Central memory CD8-positive, alpha-beta T cell (primary cell): Measurements from ENCODE around the gene DCN.

Source experiments
- ATAC-seq: fragments of 150-1000 bp; cut with Tn5 transposase; replicated peaks from 2 replicates; pipeline ENCODE4 v1.10.0; 2022; ENCODE audit warnings: mild to moderate bottlenecking, moderate FRiP score, moderate number of reproducible peaks; ENCODE audit not compliant: poor library complexity, severe bottlenecking; ENCODE audit errors: extremely low read depth
- DNase-seq, 2 donors: peaks; one replicate each; pipeline ENCODE4 v3.0.0; 2021; ENCODE audit warnings: low spot score in 2 of 2
- H3K27ac Mint-ChIP-seq: one replicate; pipeline ENCODE4 v1.8.0; 2022; ENCODE audit warnings: low read depth, mild to moderate bottlenecking, moderate library complexity, mixed read lengths
- H3K27me3 Mint-ChIP-seq: one replicate; pipeline ENCODE4 v1.8.0; 2022; ENCODE audit warnings: mixed read lengths
- H3K36me3 Mint-ChIP-seq: one replicate; pipeline ENCODE4 v1.8.0; 2022; ENCODE audit warnings: mild to moderate bottlenecking, moderate library complexity, mixed read lengths; ENCODE audit not compliant: insufficient read depth
- H3K4me1 Mint-ChIP-seq: one replicate; pipeline ENCODE4 v1.8.0; 2022; ENCODE audit warnings: mixed read lengths
- H3K4me3 Mint-ChIP-seq: one replicate; pipeline ENCODE4 v1.8.0; 2022; ENCODE audit warnings: mild to moderate bottlenecking, moderate library complexity, mixed read lengths
- H3K9me3 Mint-ChIP-seq: one replicate; pipeline ENCODE4 v1.8.0; 2022; ENCODE audit warnings: mixed read lengths

The DCN gene

GRCh38 chr12:91182636-91183455 lies at the start of gene DCN:
TSS of gene DCN (minus strand) at chr12:91182817. CDS start at chr12:91178552, 4,265 bp downstream.
- Mint-ChIP-seq H3K9me3 (no peaks in the 10 kb centered on the region), H3K27me3 (no peaks in the 10 kb centered on the region), H3K27ac (no peak within 1 kb of the TSS), H3K36me3 (no peaks in the 10 kb centered on the region), H3K4me3 (no peak within 1 kb of the TSS), H3K4me1 (no peaks in the 10 kb centered on the region)
- no peak for ATAC-seq
- no peak for DNase-seq

- H3K9me3 Mint-ChIP-seq, result no peaks in the 10 kb centered on the region
- no peaks in the 10 kb centered on the region for H3K4me1 Mint-ChIP-seq
- H3K4me3 Mint-ChIP-seq, result no peak overlapping the region
- H3K36me3 Mint-ChIP-seq, result no peaks in the 10 kb centered on the region
- no peak for ATAC-seq
- DNase-seq, result no peak
- H3K27me3 Mint-ChIP-seq, result peaks cover 7% of the 10 kb centered on the region
- H3K27ac Mint-ChIP-seq, result no peak overlapping the region
Observed at GRCh38 chr12:91230841-91231240, 48.2 kb upstream of the DCN start.

GRCh38 chr12:91226951-91227350 lies 44.3 kb upstream of the DCN start:
- no peak overlapping the region for H3K27ac Mint-ChIP-seq
- no peaks in the 10 kb centered on the region for H3K9me3 Mint-ChIP-seq
- no peak for DNase-seq
- H3K36me3 Mint-ChIP-seq, result no peaks in the 10 kb centered on the region
- no peak for ATAC-seq
- no peak overlapping the region for H3K4me3 Mint-ChIP-seq
- H3K4me1 Mint-ChIP-seq, result no peaks in the 10 kb centered on the region
- peaks cover 7% of the 10 kb centered on the region for H3K27me3 Mint-ChIP-seq

- peaks cover 7% of the 10 kb centered on the region for H3K27me3 Mint-ChIP-seq
- H3K9me3 Mint-ChIP-seq, result no peaks in the 10 kb centered on the region
- no peak for DNase-seq
- ATAC-seq, result no peak
- H3K4me3 Mint-ChIP-seq, result no peak overlapping the region
- no peaks in the 10 kb centered on the region for H3K4me1 Mint-ChIP-seq
- no peak overlapping the region for H3K27ac Mint-ChIP-seq
- no peaks in the 10 kb centered on the region for H3K36me3 Mint-ChIP-seq
Observed at GRCh38 chr12:91225316-91225715, 42.7 kb upstream of the DCN start.

GRCh38 chr12:91224401-91224800 lies 41.8 kb upstream of the DCN start:
- Mint-ChIP-seq H3K9me3 (no peaks in the 10 kb centered on the region), H3K36me3 (no peaks in the 10 kb centered on the region), H3K27me3 (peaks cover 7% of the 10 kb centered on the region), H3K27ac (no peak overlapping the region), H3K4me1 (no peaks in the 10 kb centered on the region), H3K4me3 (no peak overlapping the region)
- no peak for ATAC-seq
- no peak for DNase-seq

- Mint-ChIP-seq H3K9me3 (no peaks in the 10 kb centered on the region), H3K27ac (no peak overlapping the region), H3K4me1 (no peaks in the 10 kb centered on the region), H3K4me3 (no peak overlapping the region), H3K36me3 (peaks cover 1% of the 10 kb centered on the region), H3K27me3 (no peaks in the 10 kb centered on the region)
- no peak for DNase-seq
- ATAC-seq, result no peak
Observed at GRCh38 chr12:91222746-91223145, 40.1 kb upstream of the DCN start.

- H3K36me3 Mint-ChIP-seq, result peaks cover 1% of the 10 kb centered on the region
- no peak for DNase-seq
- no peaks in the 10 kb centered on the region for H3K9me3 Mint-ChIP-seq
- no peaks in the 10 kb centered on the region for H3K4me1 Mint-ChIP-seq
- no peak overlapping the region for H3K27ac Mint-ChIP-seq
- no peak for ATAC-seq
- no peak overlapping the region for H3K4me3 Mint-ChIP-seq
- no peaks in the 10 kb centered on the region for H3K27me3 Mint-ChIP-seq
Observed at GRCh38 chr12:91219919-91220318, 37.3 kb upstream of the DCN start.

GRCh38 chr12:91219511-91219910 lies 36.9 kb upstream of the DCN start:
- Mint-ChIP-seq H3K27me3 (no peaks in the 10 kb centered on the region), H3K27ac (no peak overlapping the region), H3K9me3 (no peaks in the 10 kb centered on the region), H3K4me3 (no peak overlapping the region), H3K4me1 (no peaks in the 10 kb centered on the region), H3K36me3 (peaks cover 1% of the 10 kb centered on the region)
- no peak for DNase-seq
- ATAC-seq, result no peak

GRCh38 chr12:91216871-91217270 lies 34.3 kb upstream of the DCN start:
- H3K27me3 Mint-ChIP-seq, result no peaks in the 10 kb centered on the region
- no peaks in the 10 kb centered on the region for H3K4me1 Mint-ChIP-seq
- H3K4me3 Mint-ChIP-seq, result no peak overlapping the region
- H3K9me3 Mint-ChIP-seq, result no peaks in the 10 kb centered on the region
- peaks cover 1% of the 10 kb centered on the region for H3K36me3 Mint-ChIP-seq
- ATAC-seq (no peak), DNase-seq (no peak)
- H3K27ac Mint-ChIP-seq, result no peak overlapping the region

- ATAC-seq (no peak), DNase-seq (no peak)
- Mint-ChIP-seq H3K27me3 (no peaks in the 10 kb centered on the region), H3K27ac (no peak overlapping the region), H3K9me3 (no peaks in the 10 kb centered on the region), H3K36me3 (peaks cover 1% of the 10 kb centered on the region), H3K4me3 (no peak overlapping the region), H3K4me1 (no peaks in the 10 kb centered on the region)
Observed at GRCh38 chr12:91215940-91216454, 33.4 kb upstream of the DCN start.

- ATAC-seq (no peak), DNase-seq (no peak)
- no peaks in the 10 kb centered on the region for H3K4me1 Mint-ChIP-seq
- H3K9me3 Mint-ChIP-seq, result no peaks in the 10 kb centered on the region
- H3K27ac Mint-ChIP-seq, result no peak overlapping the region
- no peaks in the 10 kb centered on the region for H3K27me3 Mint-ChIP-seq
- no peaks in the 10 kb centered on the region for H3K36me3 Mint-ChIP-seq
- no peak overlapping the region for H3K4me3 Mint-ChIP-seq
Observed at GRCh38 chr12:91211866-91212265, 29.2 kb upstream of the DCN start.

GRCh38 chr12:91210618-91211017 lies 28.0 kb upstream of the DCN start:
- H3K4me1 Mint-ChIP-seq, result no peaks in the 10 kb centered on the region
- no peaks in the 10 kb centered on the region for H3K9me3 Mint-ChIP-seq
- H3K36me3 Mint-ChIP-seq, result no peaks in the 10 kb centered on the region
- H3K4me3 Mint-ChIP-seq, result no peak overlapping the region
- no peak overlapping the region for H3K27ac Mint-ChIP-seq
- no peaks in the 10 kb centered on the region for H3K27me3 Mint-ChIP-seq
- DNase-seq, result no peak
- ATAC-seq, result no peak

GRCh38 chr12:91210144-91210543 lies 27.5 kb upstream of the DCN start:
- H3K36me3 Mint-ChIP-seq, result no peaks in the 10 kb centered on the region
- no peaks in the 10 kb centered on the region for H3K27me3 Mint-ChIP-seq
- no peaks in the 10 kb centered on the region for H3K9me3 Mint-ChIP-seq
- DNase-seq (no peak), ATAC-seq (no peak)
- no peak overlapping the region for H3K4me3 Mint-ChIP-seq
- no peak overlapping the region for H3K27ac Mint-ChIP-seq
- H3K4me1 Mint-ChIP-seq, result no peaks in the 10 kb centered on the region
